Fibroblast of pulmonary artery (primary cell): ENCODE results near the gene FRAS1.

Experiments used
- DNase-seq: peaks from one replicate; pipeline ENCODE4 v3.0.0-alpha.2; 2010; ENCODE audit warnings: low read depth
- H3K4me3 ChIP-seq: replicated peaks from 2 replicates; pipeline ENCODE4 v1.5.1; 2011; ENCODE audit warnings: low read depth, mild to moderate bottlenecking, control low read depth, low read length, moderate library complexity
- TF ChIP-seq, protein P1 (sequence below): IDR thresholded peaks from 2 replicates; pipeline ENCODE4 v1.5.1; 2011; ENCODE audit warnings: mild to moderate bottlenecking, control low read depth, low read length, inconsistent platforms; ENCODE audit errors: missing control alignments

Gene FRAS1

GRCh38 chr4:78024085-78024484, 33.0 kb upstream of the FRAS1 start:
- TF ChIP-seq, protein P1, sequence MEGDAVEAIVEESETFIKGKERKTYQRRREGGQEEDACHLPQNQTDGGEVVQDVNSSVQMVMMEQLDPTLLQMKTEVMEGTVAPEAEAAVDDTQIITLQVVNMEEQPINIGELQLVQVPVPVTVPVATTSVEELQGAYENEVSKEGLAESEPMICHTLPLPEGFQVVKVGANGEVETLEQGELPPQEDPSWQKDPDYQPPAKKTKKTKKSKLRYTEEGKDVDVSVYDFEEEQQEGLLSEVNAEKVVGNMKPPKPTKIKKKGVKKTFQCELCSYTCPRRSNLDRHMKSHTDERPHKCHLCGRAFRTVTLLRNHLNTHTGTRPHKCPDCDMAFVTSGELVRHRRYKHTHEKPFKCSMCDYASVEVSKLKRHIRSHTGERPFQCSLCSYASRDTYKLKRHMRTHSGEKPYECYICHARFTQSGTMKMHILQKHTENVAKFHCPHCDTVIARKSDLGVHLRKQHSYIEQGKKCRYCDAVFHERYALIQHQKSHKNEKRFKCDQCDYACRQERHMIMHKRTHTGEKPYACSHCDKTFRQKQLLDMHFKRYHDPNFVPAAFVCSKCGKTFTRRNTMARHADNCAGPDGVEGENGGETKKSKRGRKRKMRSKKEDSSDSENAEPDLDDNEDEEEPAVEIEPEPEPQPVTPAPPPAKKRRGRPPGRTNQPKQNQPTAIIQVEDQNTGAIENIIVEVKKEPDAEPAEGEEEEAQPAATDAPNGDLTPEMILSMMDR = no peak

DNA sequence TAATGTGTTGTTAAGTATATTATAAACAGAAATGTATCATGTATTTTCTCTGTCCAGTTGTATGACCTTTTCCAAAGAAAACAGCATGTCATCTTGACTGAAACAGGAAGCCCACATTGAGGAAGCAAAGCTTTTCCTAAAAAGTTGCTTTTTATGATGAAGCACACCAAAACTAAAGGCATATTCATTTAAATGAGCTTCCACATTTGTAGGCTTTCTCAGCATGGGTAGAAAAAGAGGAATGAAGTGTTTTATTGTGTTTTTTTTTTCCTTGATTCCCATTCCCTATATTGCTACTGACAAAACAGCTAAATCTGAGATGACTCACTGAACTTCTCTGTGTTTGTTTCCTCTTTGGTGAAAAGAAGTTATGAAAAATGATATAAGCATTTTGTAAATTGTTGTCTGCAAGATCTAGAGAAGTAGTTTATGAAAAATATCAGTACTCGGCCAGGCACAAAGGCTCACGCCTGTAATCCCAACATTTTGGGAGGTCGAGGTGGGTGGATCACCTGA, 32.5 kb upstream of the FRAS1 start:
- H3K4me3 ChIP-seq = no peak overlapping the region
- TF ChIP-seq, protein P1 = no peak

More at GRCh38 chr4:78024085-78024484, 33.0 kb upstream of the FRAS1 start:
- no peak for DNase-seq
- no peak overlapping the region for H3K4me3 ChIP-seq

DNA sequence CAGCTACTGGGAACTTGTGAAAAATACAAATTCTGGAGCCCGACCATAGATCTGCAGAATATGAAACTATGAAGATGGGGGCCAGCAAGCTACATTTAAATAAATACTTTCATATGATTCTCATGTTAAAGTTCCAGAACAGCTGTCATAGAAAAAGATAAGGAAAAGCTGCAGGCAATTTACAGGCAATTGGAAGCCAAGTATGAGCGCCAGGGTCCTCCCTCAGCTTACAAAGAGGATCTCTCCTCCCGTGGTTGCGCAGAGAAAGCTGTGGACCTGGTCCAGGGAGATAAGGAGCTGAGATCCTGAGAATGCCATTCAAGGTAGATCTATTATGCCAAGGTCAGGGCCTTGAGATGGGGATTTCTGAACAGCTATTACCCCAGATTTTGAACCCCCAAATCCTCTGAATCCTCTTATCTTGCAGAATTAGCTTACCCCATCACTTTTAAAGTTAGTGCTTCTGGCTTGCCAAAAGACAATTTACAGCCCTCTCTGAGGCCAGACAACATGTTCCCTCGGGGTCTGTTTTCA, 25.6 kb upstream of the FRAS1 start:
- TF ChIP-seq, protein P1 = no peak

More for the DNA sequence above, 32.5 kb upstream of the FRAS1 start:
- no peak for DNase-seq

GRCh38 chr4:78032446-78032845, 24.7 kb upstream of the FRAS1 start:
- H3K4me3 ChIP-seq = no peak overlapping the region
- TF ChIP-seq, protein P1 = no peak
- DNase-seq = no peak

More for the DNA sequence above, 25.6 kb upstream of the FRAS1 start:
- H3K4me3 ChIP-seq = no peak overlapping the region
- no peak for DNase-seq

- TF ChIP-seq, protein P1 = no peak
- H3K4me3 ChIP-seq = no peak overlapping the region
- DNase-seq = no peak
Measured at GRCh38 chr4:78032929-78033328, 24.2 kb upstream of the FRAS1 start.

- DNase-seq = no peak
- no peak overlapping the region for H3K4me3 ChIP-seq
- TF ChIP-seq, protein P1 = no peak
Measured at GRCh38 chr4:78033861-78034260, 23.3 kb upstream of the FRAS1 start.

- no peak overlapping the region for H3K4me3 ChIP-seq
- no peak for DNase-seq
- TF ChIP-seq, protein P1 = no peak
Measured at GRCh38 chr4:78038704-78039103, 18.4 kb upstream of the FRAS1 start.
